ENCODE results near the gene MVD.

Gene MVD

DNA sequence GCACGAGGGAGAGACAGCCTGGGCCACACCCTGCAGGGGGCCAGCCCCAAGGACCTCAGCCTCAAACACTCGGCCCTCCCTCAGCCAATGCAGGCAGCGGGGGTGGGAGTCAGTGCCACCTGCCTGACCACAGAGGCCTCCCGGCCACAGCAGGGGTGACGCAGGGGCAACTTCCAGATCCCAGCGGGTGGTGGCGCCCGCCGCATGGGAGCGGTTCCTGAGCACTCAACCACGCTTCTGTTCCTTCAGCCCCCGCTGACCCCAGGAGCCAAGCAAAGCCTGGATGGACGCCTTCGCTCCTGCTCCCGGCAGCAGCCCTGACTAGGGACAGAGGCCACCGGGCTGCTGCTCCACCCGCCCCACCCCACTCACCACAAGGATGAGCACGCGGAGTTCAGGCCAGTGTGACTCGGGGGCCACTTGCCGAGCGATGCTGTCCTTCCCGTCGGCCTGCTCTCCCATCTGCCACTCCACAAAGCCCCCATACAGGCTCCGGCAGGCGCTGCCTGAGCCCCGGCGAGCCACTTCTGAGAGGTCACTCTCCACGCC, 7.1 kb downstream of the MVD start:
- no peak for DNase-seq (ENCODE audit: low read depth, low spot score)

DNA sequence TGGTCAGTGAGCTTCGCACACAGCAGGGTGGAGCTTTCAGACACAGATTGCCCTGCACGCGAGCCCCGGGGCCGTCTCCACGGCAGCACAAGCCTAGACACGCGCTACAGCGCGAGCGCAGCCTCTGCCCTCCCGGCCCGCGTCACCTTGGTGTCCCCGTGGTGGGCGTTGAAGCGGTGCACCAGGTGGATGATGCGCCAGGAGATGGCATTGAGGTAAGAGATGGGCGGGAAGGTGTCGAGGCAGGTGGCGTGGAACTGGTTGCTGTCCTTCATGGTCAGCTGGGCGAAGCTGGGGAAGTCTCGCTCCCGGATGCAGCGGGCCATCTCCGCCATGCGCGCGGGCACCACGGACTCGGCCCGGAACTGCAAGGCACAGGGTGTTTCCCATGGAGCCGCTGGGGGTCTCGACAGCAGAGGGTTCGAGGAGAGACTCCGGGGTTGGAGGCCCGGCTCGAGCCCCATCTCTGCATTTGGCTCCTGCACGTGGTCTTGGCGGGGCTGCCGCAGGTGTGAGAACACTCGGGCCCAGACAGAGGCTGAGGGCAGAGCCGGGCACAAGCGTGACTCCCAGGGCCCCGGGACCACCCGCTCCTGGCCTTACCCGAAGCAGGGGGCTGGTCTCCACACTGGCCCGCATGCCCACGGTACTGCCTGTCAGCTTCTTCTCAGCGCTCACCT, 7.7 kb downstream of the MVD start:
- DNase-seq (ENCODE audit: low read depth, low spot score), result no peak

DNA sequence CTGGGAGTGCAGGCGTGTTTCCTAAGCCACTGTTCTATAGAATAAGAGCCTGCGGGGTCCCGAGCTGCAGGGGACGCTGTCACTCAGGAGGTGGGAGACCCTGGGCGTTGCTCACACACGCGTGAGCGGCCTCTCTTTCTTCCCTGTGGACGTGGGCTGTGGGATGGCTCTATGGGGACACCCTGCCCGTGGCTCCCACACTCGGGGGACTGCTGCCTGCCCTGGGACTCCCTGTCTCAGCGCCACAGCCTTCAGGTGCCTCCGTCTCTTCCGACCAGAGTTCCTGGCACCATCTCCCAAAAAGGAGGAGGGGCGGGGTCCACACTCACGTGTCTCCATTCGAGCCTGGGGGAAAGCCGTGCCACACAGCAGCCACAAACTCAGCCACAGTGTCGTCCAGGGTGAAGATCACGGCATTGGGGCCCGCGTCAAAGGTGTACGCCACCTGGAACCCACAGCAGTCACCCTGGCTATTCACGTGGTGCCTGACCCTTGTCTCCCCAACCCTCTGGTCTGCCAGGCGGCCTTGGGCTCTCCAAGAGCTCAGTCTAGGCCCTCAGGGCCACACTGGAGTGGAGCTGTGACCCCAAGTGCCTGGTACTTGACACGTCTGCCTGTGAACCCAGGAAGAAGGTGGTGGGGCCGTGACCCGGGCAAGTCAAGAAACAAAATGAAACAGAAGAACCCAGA, 8.4 kb downstream of the MVD start:
- no peak for DNase-seq (ENCODE audit: low read depth, low spot score)

DNA sequence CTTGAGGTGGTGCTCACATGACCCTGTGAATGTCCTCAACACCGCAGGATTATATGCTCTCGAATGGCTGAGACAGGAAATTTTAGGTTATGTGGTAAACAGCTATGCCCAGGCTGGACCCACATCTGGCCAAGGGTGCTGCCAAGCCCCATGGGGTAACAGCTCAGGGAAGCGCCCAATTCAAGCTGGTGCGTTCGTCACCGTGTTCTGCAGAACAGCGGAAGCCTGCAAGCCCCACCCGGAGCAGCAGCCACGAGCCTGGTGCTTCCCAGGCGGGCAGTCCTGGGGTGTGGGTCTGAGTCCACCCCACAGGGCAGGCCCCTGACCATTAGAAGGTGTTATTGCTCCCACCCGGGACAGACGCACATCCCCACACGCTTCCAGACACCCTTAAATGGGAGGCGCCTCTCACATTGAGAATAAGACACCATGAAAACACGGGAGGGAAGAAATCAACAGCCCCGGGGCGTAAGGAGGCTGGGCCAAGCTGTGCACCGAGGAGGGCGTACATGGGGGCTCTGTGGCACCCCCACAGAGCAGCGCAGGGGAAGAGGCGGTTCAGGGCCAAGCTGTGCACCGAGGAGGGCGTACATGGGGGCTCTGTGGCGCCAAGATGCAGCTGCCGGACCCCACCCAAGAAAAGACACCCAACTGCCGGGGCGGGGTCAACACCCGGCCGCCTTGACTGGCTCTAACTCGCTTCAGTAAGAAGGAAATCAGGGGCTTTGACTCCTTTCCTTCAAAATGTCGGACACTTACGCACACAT, 9.1 kb downstream of the MVD start:
- no peak for DNase-seq (ENCODE audit: low read depth, low spot score)

DNA sequence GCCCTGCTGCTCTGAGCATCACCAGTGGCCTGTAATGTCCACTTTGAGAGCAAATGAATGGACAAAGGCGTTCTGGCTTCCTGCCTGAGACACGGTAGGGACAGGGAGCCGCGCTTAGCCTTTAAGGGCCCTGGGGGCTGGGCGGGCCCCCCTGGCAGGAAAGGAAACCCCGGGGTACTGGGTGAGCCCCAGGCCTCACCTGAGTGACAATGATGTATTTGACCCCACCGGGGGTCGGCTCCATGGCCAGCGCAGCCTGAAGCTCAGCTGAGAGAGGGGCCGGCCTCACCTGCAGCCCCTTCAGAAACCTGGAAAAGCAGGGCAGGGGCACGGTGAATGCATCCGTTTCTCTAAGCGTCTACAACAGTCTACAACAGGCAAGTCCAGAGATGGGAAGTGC, 9.8 kb downstream of the MVD start:
- DNase-seq (ENCODE audit: low read depth, low spot score), result no peak

DNA sequence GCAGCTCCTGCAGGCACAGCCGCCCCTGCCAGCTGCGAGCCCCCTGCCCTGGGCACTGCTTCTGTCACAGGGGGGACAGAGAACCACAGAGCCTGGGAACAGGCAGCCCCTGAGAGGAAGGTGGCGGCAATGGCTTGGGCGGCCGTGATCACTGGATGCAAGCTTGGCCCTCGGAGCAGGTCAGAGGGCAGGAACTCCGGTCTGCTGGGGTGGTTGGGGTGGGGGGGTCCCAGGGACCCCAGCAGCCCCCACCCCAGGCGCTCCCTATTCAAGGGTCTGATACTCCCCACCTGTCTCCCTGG, 10.2 kb downstream of the MVD start:
- DNase-seq (ENCODE audit: low read depth, low spot score), result no peak

DNA sequence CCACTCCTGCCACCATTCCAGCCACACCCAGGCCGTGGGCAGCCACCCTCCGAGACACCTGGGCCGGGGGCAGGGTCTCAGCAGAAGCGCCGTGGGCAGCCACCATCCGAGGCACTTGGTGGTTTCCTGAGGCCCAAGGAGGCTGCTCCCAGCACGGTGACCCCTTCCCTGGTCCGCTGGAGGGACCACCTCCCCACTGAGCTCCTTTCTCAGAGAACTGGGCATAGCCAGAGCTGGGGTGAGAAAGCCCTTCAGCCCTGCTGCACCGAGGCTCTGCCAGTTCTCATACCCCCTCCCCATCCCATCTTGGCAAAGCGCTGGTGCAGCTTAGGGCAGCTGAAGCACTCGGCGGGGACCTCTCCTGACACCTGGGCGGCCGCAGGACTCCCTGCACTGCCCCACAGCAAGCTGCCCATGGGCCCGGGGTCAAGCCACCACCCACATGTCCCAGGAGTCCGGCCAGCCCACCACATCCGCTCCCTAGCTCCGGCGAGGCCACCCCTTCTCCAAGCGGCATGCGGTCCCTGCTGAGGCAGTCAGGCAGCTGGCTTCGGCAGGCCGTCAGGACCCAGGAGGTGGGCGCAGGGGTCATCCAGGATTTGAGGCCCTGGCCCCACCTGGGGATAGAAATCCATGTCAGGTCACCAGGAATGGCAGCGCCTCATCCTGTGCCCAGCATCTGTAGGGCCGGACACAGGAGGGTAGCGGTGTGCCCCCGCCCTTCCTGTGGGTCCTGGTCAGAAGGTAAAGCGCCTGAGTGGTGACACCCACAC, 10.7 kb downstream of the MVD start:
- DNase-seq (ENCODE audit: low read depth, low spot score), result no peak

DNA sequence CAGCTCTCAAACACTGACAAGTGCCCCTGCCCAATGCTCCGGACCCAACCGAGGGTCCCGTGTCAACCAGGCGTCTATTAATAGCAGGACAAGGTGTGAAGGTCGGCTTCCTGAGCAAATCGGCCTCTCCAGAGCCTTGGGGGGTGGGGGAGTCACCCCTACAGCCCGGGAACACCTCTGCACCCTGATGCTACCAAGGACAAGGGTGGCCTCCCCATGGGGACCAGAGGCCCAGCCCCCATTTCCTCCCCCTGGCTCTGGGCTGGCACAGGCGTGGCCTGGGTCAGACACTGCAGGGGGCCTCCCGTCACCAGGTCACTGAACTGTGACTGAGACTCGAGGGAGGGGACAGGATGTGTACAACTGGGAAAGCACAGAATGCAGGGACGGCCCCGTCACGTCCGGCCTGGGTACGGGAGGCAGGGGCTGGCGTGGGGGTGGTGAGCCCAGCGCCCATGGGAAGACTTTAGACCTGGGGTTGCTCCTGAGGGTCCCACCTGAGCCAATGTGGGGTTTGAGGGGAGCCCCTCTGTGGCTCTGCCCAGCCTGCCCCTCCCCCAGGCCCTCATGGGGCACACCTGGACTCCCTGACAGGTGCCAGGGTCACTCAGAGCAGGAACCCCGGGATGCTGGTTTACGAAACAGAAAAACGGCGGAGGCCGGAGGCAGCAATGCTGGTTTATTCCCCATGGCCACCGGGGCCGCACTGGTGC, 11.5 kb downstream of the MVD start:
- no peak for DNase-seq (ENCODE audit: low read depth, low spot score)

DNA sequence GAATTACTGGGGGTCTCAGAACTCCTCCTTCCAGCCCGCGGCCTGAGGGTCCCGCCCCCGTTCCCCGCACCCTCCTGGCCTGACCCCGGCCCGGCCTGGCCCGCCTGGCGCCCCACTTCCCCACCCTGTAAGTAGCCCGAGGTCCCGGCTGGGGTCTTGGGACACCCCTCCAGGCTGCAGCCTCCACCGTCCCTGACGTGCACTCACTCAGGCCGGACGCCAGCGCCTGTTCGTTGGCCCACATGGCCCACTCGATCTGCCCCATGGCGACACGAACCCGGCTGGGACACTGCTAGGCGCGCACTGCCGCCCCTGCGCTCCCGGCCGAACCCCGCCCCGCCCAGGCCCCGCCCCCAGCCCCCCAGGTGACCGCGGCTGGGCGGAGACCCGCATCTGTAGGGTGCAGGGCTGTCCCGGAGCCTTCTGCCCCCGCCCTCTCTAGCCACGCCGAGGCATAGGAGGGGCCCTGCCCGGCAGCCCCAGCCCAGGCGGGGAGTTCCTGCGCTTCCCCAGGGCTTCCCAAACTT, 12.1 kb downstream of the MVD start, which contains the start of gene CYBA:
Gene CYBA, minus strand, starts transcription at position 305 of the 527 bp plus-strand sequence. Its CDS starts 40 bp downstream, at position 265.
- DNase-seq (ENCODE audit: low read depth, low spot score), result no peak

DNA sequence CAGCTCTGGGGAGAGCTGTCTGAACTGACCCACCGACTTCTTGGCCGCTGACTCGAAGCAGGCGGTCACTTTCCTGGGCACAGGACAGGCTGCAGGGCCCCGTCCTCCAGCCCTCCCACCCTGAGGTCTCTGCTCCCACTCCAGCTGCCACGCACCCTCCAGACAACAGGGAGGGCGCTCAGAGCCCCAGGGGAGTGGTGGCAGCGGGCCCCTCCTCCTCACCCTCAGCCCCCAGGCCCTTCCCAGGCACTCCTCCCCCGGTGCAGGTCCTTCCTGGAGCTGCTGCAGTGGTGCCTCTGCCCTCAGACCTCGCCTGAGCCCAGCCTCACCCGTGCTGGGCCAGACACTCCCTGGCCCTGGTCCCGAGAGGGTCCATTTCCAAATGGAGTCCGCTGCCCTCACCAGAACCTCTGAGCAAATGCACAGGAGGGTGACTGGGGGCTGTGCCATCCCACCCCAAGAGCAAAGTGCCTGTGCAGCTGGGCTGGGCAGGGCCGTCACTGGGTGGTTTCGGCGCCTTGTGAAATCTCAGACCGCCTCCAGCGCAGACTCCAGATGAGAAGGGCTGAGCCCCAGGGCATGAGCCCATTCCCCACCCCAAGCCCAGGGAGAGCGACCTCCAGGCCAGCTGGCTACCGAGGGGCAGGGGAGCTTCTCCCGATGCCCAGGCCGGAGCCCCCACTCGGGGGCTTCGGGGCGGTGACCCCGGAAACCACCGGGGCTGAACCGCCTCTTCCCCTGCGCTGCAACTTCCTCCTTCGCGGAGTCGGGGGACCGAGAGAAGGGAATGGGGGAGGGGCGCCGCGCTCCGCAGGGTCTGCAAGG, 12.8 kb downstream of the MVD start:
- DNase-seq (ENCODE audit: low read depth, low spot score), result no peak

DNA sequence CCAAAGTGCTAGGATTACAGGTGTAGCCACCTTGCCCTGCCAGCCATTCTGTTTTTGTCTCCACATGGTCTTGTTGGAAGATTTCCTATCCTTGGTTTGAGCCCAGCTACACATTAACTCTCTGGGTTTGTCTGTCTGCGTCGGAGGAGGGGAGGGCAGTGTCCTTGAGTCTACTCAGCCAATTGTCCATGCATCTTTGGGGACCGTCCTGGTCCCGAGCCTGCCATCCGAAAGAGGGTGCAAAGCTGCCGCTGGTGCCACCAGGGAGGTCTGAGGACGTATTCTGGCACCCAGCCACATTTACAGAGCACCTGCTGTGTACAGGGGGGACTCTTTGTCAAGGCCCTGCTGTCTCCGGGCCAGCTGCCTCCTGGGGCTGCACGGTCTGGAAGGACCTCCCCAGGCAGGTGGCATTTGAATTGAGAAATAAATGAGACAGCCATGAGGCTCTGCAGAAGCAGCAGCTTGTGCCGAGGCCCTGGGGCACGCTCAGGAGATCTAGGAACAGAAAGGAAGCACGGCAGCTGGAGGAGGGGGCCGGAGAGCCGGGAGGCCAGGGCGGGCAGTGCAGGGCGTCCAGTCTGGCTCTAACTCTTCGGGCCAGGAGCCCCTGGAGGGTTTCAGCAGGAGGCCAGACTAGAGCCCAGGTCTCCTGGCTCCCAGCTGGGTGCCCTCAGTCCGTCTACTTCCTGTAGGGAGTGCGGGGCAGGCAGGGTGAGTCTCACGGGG, 13.5 kb downstream of the MVD start:
- no peak for DNase-seq (ENCODE audit: low read depth, low spot score)

DNA sequence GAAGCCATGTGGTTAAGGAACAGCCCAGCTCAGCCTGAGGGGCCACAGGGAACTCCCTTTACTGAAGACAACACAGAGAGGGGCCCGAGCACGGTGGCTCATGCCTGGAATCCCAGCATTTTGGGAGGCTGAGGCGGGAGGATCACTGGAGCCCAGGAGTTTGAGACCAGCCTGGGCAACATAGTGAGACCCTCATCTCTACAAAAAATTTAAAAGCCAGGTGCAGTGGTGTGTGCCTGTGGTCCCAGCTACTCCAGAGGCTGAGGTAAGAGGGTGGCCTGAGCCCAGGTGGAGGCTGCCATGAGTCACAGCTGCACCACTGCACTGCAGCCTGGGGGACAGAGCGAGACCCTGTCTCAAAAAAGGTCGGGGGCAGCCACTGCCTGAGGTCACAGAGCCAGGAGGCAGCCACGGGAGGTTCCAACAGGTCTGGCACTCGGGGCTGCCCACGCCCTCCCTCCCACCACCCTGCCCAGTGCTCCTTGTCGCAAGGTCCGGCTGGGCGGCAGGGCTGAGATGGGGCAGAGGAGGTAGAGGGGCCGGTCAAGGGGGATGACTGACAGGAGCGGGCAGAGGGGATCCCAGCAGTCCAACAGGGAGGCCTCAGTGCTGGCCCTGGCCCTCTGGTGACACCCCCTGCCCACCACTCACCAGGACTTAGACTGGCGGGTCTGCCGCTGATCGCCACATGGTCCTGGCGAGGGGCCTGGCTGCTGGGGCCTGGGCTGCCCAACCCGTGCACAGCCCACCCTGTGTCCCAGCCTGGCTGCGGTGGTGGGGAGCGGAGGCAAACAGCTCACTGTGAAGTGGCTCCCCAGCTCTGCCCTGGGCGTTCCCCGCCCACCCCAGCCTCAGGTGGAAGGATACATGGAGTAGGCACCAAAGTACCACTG, 15.5 kb downstream of the MVD start:
- no peak for DNase-seq (ENCODE audit: low read depth, low spot score)

DNA sequence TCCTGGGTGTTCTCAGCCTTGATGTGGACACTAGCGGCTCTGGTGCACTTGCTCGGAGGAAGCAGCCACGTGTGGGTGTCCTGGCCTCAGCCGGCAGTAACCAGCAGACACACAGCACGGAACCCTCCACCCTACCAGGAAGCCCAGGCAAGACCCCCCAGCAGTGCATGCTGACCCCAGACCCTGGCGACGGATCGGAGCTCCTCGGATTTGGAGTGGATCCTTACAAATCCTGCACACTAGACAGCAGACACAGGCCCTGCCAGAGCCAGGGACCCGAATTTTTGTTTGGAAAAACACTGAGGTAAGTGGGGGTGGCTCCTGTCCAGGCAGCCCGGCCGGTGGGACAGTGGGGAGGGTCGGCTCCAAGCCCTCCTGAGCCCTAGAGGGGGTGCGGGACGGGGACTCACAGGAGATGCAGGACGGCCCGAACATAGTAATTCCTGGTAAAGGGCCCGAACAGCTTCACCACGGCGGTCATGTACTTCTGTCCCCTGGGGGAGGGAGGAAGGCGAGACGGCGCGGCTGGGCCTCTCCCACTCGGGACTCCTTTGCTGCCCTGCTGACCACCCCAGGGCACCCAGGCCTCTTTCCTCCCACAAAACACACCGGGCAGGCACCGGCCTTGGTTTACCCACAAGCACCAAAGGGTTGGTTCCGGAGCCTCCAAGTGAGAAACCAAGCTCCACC, 16.4 kb downstream of the MVD start:
- no peak for DNase-seq (ENCODE audit: low read depth, low spot score)

DNA sequence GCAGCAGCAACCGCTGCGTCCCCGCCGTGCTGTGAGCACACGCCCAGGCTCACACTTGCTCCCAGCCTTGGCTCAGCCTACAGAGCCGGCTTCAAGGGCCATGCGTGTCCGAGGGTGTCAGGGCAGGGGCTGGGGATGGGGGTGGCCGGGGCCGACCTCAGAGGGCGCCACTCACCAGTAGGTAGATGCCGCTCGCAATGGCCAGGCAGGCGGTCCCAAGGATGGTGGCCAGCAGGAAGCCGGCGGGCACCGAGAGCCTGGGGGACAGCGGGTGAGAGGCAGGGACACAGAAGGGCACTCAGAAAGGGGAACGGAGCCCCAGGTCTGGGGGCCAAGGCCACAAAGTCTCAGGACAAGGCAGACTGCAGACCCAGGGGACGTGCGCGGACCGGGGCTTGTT, 16.9 kb downstream of the MVD start:
- DNase-seq (ENCODE audit: low read depth, low spot score), result no peak

DNA sequence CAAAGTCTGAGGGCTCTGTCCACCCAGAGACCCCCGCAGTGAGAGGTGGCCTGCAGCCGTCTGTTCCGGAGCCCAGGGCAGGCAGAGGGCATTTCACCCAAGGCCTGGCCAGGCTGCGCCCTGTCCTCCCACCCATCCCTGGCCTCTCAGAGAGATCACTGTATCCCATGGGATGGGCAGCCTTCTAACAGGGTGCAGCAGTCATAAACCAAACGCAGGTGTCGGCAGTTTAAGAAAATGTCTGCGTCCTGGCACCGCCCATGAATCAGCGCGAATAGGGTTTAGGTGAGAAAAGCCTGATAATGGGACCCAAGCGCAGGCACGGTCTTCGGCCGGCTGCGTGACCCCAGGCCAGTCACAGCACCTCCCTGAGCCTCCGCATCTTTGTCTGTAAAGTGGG, 17.4 kb downstream of the MVD start:
- no peak for DNase-seq (ENCODE audit: low read depth, low spot score)

DNA sequence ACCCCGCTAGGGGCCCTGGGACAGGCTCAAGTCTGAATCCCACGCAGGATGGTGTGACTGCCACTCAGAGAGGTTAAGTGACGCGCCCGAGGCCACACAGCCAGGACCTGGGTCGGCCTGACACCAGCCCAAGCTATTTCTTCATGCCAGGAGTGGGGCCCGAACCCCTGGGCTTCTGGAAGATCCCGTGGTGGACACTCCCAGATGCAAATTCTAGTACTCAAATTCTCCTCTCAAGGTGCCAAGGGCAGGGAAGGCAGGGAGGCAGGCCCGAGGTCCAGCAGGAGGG, 19.3 kb downstream of the MVD start:
- no peak for DNase-seq (ENCODE audit: low read depth, low spot score)

DNA sequence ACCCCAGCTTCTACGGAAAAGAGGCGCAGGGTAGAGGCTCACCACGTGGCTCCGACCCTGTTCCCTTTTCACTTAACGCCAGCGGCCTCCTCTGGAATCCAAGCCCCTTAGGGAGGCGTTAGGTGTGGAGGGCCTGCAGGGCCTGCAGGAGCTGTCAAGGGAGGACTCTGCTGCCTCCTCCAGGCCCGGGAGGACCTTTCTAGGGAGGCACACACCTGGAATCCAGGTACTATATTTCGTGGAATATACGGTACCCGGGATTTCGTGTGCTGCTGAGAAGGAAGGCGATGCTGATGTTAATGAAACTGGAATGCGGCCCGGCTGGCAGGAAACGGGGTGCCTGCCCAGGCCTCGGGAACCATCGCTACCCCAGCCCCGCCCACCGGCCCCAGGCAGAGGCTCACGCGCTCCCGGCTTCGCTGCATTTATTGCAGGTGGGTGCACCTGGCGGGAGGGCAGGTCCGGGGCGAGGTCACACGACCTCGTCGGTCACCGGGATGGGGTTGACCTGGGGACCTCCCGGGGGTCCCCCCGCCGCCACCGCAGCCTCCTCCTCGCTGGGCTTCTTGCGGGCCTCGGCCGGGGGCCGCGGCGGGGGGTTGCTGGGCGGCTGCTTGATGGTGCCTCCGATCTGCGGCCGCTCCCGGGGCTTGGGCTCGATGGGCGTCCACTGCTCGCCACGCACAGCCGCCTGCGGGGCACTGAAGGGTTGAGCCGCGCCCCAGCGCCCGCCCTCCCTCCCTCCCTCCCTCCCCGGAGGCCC, 19.8 kb downstream of the MVD start:
- no peak for DNase-seq (ENCODE audit: low read depth, low spot score)
